Measurements from ENCODE around the gene SOS2. TPM values are rescaled to one million over a fixed set of nuclear protein-coding genes. Genes with fewer than 3 reads are reported as not detected.
A peak's percentile ranks its signal among the peaks of the same experiment; 100 is the strongest.

The SOS2 gene
- total and polyA plus RNA-seq, 2 donors (not counting 3 experiments of a cell fraction or from before 2014, with no cell fraction given) = 6.7 to 21.3 TPM

DNA sequence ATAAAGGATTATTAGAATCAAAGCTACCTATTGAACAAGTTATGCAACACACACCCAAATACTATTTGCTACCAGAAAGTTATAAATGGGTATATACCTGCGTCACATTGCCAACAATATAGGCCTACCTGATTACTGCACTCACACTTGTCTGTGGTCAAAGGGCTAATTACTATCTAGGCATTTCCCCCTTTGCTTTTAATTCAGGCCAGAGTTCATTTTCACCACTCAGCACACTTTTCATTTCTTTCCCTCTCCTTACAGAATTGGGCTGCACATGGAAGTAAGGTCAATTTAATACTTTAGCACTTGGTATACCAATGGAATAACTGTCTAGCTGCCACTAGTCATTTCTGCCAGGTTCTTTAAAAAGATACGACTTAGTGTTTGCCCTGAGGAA, 1.7 kb downstream of the SOS2 start:
- no peaks in the 10 kb centered on the region for H3K27me3 ChIP-seq (ENCODE audit: control insufficient read depth in 2 of 2, insufficient read depth in 2 of 2, low read length in 2 of 2)
- no peak overlapping the region for H3K27ac ChIP-seq (ENCODE audit: insufficient read depth, low read depth, low read length)
- peaks cover 34% of the 10 kb centered on the region for H3K4me1 ChIP-seq (ENCODE audit: control insufficient read depth, extremely low read depth, insufficient read depth, low read length)
- no peak for FAIRE-seq
- H3K4me3 ChIP-seq (replicated peaks in 1 of 3; ENCODE audit: insufficient read depth in 1 of 3, low read depth in 1 of 3, low read length in 3 of 3) = peak overlapping the region in 1 of 3 experiments; percentile 99
- peak overlapping the region; percentile 98 for H3K4me2 ChIP-seq (ENCODE audit: insufficient read depth, low read length)
- H3K9me3 ChIP-seq (replicated peaks; ENCODE audit: control insufficient read depth, insufficient read depth, low read length) = no peaks in the 10 kb centered on the region
- CTCF ChIA-PET = no interaction called here
- intact Hi-C loops (cut with micrococcal nuclease) = loop anchor here (2.0 to 10.0 kb wide), 3 partner anchors 303 to 605 kb away; partner anchors contain the start of genes MAP4K5, MGAT2 and RPL36AL
- POLR2A ChIA-PET = no interaction called here
- dilution Hi-C loops (cut with MboI; ENCODE audit: extremely low pct_ligation_motif_present, low sequenced_read_pairs) = no loop called here
- peaks cover 13% of the 10 kb centered on the region for H4K20me1 ChIP-seq (replicated peaks; ENCODE audit: control insufficient read depth, extremely low read depth, insufficient read depth, low read length)
- H3K9ac ChIP-seq (replicated peaks; ENCODE audit: extremely low read depth, insufficient read depth, low read length) = no peak overlapping the region
- BruUV-seq (replicated peaks) = no TSS peak
- H2AFZ ChIP-seq (ENCODE audit: low read depth, low read length) = no peak overlapping the region
- no peak for DNase-seq (ENCODE audit: low read depth, low spot score)
- no peaks in the 10 kb centered on the region for H3K36me3 ChIP-seq (ENCODE audit: control insufficient read depth in 2 of 2, extremely low read depth in 1 of 2, insufficient read depth in 2 of 2, low read length in 2 of 2)
- H3K9me1 ChIP-seq (replicated peaks; ENCODE audit: control insufficient read depth, extremely low read depth, insufficient read depth, low read length) = peaks cover 4% of the 10 kb centered on the region
- peaks cover 55% of the 10 kb centered on the region for H3K79me2 ChIP-seq (ENCODE audit: control insufficient read depth, insufficient read depth, low read length)
- no peak for TF ChIP-seq POLR2AphosphoS5 (IDR thresholded peaks at IDR 0.05; ENCODE audit: insufficient read depth, low read depth, low read length)
- TF ChIP-seq, protein P1, sequence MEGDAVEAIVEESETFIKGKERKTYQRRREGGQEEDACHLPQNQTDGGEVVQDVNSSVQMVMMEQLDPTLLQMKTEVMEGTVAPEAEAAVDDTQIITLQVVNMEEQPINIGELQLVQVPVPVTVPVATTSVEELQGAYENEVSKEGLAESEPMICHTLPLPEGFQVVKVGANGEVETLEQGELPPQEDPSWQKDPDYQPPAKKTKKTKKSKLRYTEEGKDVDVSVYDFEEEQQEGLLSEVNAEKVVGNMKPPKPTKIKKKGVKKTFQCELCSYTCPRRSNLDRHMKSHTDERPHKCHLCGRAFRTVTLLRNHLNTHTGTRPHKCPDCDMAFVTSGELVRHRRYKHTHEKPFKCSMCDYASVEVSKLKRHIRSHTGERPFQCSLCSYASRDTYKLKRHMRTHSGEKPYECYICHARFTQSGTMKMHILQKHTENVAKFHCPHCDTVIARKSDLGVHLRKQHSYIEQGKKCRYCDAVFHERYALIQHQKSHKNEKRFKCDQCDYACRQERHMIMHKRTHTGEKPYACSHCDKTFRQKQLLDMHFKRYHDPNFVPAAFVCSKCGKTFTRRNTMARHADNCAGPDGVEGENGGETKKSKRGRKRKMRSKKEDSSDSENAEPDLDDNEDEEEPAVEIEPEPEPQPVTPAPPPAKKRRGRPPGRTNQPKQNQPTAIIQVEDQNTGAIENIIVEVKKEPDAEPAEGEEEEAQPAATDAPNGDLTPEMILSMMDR (IDR thresholded peaks at IDR 0.05; ENCODE audit: extremely low read depth in 1 of 2, insufficient read depth in 1 of 2, low read depth in 1 of 2, low read length in 2 of 2) = no peak
- TF ChIP-seq JUN (IDR thresholded peaks at IDR 0.05; ENCODE audit: borderline replicate concordance, insufficient read depth, insufficient read length, low read depth) = no peak
- no peak for TF ChIP-seq GATA2 (IDR thresholded peaks at IDR 0.05; ENCODE audit: insufficient read depth, insufficient read length, low read depth, low read length)
- TF ChIP-seq, protein P2, sequence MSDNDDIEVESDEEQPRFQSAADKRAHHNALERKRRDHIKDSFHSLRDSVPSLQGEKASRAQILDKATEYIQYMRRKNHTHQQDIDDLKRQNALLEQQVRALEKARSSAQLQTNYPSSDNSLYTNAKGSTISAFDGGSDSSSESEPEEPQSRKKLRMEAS (IDR thresholded peaks at IDR 0.05; ENCODE audit: insufficient read depth, insufficient read length) = no peak
- TF ChIP-seq FOS (IDR thresholded peaks at IDR 0.05; ENCODE audit: borderline replicate concordance, insufficient read depth, low read length) = no peak
- TF ChIP-seq POLR2A (IDR thresholded peaks at IDR 0.05; ENCODE audit: low read depth, low read length) = no peak
